Kidney glomerular epithelial cell (primary cell): Measurements from ENCODE around the gene GABRR3.
A peak's percentile ranks its signal among the peaks of the same experiment; 100 is the strongest.
"Not testable (repeated sequence)": the region's sequence is repeated elsewhere in the genome, so short reads cannot be mapped to it uniquely, and the experiment has no call there.

ENCODE experiments used
- DNase-seq: peaks from one replicate; lab custom pipeline; 2025; lab: John Stamatoyannopoulos, UW

Gene GABRR3

GRCh38 chr3:98021830-98022560, 13.1 kb downstream of the GABRR3 start:
- peak; percentile 18 for DNase-seq

DNA sequence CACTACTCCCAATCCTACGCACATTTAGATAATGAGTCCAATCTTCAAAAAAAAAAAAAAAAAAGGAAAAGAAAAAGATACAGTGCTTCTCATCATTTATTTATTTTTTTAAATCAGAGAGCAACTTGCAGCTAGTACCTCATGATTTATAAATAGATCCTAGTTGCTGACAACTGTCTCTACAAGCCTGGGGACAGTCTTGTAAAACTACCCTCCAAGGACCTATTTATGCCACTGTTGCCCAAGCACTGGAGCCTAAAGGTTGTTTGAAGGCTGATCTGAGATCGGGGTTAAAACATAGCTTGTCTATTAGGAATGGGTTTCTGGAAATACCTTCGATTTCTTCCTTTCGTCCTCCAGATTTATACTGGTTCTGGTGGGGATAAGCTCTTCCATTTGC, 14.7 kb downstream of the GABRR3 start:
- no peak for DNase-seq

DNA sequence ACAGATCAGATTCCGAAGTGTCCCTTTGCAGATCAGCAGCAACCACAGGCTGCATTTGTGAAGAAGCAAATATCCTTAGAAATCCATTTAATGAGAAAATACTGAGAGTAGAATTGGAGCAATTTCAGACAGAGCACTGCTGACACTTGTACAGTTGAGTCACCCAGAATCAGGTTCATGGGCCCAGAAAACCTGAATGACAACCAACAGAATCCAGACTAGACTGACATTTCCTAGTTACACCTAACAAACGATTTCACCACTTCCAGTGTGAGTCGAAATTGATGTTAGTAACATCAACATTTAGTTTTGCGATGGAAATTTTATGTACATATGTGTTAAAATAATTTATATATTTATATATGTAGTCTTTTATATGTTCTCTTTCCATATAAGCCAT, 16.8 kb downstream of the GABRR3 start:
- DNase-seq, result no peak

- DNase-seq, result no peak
Observed at GRCh38 chr3:98014268-98014585, 20.9 kb downstream of the GABRR3 start.

GRCh38 chr3:98013411-98014267, 21.5 kb downstream of the GABRR3 start:
- DNase-seq, result peak; percentile 17

DNA sequence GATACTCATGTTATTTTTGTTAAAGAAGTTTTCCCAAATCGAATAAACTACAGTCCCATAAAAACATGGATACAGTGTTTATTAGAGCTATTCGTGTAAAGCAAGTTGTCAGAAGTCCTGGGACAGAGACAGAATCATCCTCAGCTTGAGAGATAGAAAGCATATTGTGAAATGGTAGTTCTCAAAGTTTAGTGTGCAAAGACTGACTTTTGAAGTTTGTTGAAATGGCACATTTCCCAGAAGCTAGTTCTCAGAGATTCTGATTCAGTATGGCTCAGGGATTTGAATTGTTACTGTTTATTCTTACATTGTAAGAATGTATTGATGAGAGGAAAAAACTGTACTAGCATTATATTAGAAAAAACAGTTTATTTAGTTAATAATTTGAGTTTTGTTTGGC, 22.1 kb downstream of the GABRR3 start:
- no peak for DNase-seq

GRCh38 chr3:98010883-98011449, 24.1 kb downstream of the GABRR3 start:
- DNase-seq, result not testable (repeated sequence)

DNA sequence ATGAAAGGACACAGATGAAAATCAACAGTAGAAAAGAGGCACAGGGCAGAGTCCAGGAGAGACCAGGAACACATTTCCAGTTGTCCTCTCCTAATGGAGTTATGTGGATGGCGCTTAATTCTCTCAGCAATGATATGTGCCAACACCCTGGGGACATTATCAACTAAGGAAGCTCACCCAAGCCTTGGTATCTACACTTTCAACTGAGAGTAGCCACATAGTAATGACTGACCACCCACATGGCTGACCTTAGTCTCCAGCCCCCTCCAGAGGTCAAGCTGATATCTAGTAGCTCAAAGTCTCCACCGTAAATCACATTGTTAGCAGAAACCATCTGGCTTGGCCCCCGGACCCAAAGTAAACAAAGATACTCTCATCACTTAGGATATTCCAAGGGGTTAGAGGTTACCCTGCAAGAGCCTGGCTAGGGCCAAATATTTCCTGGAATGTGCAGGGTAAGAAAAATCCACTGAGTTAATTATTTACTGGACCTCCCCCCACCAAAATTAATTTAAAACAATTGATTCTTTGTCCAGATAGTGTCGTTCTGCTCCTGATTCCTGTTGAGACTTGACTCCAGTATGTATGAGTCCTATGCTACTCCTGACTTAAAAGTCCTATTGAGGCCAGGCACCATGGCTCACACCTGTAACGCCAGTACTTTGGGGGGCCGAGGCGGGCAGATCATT, 24.8 kb downstream of the GABRR3 start:
- no peak for DNase-seq

DNA sequence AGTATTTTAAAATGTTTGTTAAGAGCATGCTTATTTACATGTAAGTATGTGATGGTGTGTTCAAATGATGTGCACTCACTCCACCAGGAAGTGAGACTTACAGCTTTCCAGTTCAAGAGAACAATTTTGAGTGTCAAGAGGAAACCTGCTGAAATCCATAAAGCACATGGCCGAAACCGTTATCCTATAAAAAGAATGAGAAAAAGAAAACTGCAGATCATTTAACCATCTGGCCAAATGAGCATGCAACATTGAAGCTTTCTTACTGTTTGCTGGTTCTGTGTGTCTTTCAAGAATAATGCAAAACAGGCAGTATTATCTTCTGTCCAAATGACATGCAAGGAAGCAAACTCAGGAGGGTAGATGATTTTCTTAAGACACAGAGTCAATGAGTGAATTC, 26.3 kb downstream of the GABRR3 start:
- no peak for DNase-seq

- DNase-seq, result no peak
Observed at GRCh38 chr3:98005438-98005837, 29.7 kb downstream of the GABRR3 start.

DNA sequence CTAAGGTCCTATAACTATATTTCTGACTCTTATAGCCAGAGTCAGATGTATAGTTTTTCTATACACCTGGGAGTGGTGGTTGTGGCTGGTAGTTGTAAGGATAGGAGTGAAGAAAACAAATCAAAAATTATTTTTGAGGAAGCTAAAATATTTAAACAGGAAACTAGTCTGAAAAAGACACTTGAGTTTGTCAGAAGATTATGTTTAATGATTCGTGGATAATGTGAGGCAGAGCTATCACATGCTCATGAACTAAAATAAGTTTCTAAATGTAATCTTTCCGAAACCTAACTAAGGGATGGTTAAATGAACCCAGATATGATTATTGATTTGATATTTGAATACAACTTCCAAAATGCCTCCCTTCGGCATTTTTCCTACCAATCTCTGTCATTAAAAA, 30.4 kb downstream of the GABRR3 start:
- DNase-seq, result no peak

DNA sequence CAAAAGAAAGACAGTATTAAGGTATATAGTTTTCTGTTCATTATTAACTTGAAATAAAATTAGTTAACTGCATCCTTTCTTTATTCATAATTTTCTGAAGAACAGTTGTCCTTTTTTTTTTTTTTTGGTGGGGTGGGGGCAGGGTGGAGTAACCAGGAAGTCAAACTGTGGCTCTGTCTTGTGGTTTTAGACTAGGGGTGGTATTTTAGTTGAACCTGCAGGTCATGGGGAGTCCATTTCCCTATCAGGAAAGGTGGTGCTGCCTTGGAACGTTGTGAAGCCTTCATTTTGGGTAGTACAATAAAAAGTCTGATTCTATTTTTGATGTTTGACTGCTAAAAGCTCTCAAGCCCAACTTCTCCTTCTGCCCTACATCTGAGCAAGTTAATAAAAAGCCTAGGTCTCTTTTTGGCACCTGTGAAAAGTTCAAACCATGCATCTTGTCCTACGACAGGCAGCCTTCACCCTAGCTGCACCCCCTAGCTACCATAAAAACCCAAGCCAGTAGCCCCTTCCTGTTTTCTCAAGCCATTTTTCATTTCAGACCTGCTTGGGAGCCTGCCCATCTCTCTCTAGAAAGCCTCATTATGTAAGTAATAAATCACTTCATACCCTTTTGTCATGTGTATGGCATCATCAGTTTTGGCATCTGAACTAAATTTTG, 31.7 kb downstream of the GABRR3 start:
- no peak for DNase-seq

GRCh38 chr3:98002717-98003116, 32.4 kb downstream of the GABRR3 start:
- no peak for DNase-seq

DNA sequence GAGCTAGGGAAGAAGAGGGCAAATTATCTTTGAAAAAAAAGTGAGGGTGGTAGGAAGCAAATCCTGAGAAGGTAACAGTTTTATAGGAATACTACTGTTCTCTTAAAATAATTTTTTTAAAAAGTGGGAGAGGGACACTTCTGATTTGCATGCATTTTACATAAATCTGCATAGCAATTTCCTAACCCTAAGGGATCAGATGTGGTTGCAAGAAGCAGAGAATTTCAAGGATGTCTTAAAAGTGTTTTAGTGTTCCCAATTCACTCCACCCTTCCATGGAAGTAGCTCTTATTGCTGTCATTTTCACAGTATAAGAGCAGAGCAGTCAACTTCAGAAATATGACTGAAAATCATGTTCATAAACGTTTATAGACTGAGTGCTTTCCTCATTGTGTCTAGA, 35.1 kb downstream of the GABRR3 start:
- no peak for DNase-seq

DNA sequence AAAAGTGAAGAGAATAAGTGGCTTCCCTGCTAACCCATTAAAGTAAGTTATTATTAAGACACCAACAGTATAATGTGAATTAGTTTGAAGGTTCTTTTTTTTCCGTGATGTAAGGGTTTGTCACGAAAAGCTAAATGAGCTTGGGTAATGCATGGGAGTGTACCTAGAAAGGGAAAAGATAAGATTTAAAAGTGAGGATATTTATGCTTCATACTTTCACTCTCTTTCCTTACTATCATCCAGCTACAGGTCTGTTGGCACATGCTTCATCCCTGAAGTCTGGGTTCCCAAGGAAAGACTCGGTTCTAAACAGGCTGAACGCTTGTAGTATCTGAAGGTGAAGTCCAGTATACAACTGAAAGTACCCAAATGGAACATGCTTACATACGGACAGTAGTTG, 36.0 kb downstream of the GABRR3 start:
- no peak for DNase-seq

DNA sequence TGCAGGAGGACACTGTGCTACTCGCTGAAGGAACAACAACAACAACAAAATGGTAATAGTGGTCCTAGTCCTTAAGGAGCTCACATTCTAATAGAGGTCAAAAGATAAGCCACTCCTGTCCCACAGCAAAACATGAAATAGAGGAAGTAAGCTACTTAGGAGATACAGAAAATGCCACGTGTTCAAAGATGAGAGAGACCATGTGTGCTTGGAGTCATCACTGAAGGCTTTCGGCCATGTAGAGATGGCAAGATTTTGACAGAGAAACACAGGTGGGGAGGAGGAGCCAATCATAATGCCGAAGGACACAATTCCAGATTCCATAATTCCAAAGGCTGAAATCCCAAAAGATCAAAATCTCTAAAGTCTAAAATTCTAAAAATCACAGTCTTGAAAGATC, 38.1 kb downstream of the GABRR3 start:
- DNase-seq, result no peak

GRCh38 chr3:97994328-97994945, 40.7 kb downstream of the GABRR3 start:
- DNase-seq, result no peak

DNA sequence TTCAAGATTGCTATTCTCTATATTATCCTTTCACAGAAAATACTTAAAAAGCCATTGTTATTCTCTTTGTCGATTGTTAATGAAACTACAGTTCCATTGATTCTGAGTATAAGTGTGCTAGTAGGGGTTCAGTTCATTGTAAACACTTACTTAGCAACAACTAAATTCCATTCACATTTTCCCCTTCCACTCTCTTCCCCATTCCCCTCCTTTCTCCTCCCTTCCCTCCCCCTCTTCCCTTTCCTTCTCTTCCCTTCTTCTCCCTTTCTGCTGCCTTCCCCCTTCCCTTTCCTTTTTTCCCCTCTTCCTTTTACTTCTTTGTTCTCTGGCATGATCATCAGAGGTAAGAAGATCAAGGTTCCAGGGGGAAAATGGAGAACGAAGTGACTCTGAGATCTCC, 41.6 kb downstream of the GABRR3 start:
- no peak for DNase-seq

DNA sequence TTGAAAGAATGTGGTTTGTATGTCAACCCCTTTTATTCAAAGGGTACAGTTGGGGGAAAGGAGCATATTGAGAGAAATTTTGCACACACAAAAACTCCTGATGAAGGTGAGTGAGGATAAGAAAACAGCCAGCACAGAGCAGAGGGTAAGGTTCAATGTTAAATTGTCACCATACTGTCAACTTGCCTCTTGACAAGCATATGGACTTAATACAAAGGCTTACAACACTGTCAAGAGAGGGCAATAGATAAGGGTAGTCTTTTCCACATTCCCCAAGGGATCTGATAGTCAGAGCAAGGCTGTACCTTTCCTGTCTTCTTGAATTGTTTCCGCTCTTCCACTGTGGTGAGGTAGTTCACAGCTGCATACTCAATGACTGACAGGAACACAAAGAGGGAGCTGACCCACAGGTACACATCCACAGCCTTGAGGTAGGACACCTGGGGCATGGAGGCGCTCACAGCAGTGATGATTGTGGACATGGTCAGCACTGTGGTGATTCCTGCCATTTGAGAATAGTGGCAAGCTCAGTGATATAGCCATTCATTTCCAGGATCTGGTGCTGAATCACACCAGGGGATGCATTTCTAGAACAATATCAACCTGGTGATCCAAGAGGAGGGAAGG, 42.5 kb downstream of the GABRR3 start:
- no peak for DNase-seq

DNA sequence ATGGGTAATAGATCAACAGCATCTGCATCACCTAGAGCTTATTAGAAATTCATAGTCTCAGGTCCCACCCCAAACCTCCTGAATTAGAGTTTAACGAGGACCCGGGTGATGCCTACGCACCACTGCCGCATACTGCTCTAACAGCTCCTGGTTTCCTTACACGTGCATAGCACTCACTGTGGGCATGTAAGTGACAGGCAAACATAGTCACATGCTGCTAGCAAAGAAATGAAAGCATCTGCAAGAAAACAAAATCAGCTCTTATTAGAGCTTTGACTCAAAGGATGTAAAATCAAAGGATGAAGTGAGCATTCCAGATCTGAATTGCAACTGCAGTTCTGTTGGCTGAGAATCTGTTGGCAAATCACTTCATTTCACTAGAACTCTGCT, 43.8 kb downstream of the GABRR3 start:
- no peak for DNase-seq

DNA sequence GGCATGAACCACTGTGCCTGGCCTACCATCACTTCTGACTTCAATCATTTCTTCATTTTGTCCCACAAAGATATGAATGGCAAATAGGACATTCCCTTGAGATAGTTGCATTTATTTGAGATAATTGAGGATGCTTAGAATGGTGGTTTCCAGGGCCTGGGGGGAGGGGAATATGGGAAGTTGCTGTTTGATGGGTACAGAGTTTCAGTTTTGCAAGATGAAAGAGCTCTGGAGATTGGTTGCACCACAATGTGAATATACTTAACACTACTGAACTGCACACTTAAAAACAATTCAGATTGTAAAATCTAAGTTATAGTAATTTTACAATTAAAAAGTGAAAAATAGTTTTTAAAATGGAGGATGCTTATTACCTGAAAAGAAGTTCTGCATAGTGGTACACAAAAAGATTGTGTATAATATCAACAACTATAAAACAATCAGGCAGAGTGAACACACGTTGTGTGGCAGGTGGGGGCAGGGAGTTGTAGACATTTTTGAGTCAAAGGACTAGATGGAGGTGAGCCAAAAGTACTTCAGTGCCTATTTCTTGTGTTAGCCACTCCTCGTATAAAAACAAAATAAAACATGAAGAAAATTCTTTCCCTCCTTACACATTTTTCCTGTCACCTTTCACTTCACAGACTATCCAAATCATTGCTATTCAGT, 44.4 kb downstream of the GABRR3 start:
- DNase-seq, result no peak
